SK-N-MC (cell line): ENCODE measurements around the gene LTBP2.

Experiments used
- DNase-seq: peaks from one replicate; pipeline ENCODE4 v3.0.0-alpha.2; 2011; ENCODE audit warnings: low read depth, low spot score
- H3K27ac ChIP-seq: fragments of 200-600 bp; sonication (generic); 2 replicates; pipeline ENCODE4 v1.5.1; 2016; ENCODE audit warnings: mixed run types
- H3K36me3 ChIP-seq: fragments of 200-600 bp; sonication (generic); 2 replicates; pipeline ENCODE4 v1.6.1; 2017; ENCODE audit warnings: antibody characterized with exemption, low read length, mixed read lengths; ENCODE audit not compliant: insufficient read depth
- H3K4me3 ChIP-seq: fragments of 200-600 bp; sonication (generic); 2 replicates; pipeline ENCODE4 v1.5.1; 2016
- H3K9ac ChIP-seq: fragments of 200-600 bp; sonication (generic); 2 replicates; pipeline ENCODE4 v1.8.0; 2017; ENCODE audit warnings: mixed run types, mixed read lengths; ENCODE audit not compliant: insufficient read length
- H3K9me3 ChIP-seq: fragments of 200-600 bp; sonication (generic); 2 replicates; pipeline ENCODE4 v1.6.1; 2017; ENCODE audit warnings: low read depth, mild to moderate bottlenecking, antibody characterized with exemption, low read length, moderate library complexity, mixed read lengths
- EZH2 ChIP-seq: fragments of 200-600 bp; sonication (generic); IDR thresholded peaks from one replicate; pipeline ENCODE4 v1.6.1; 2017; ENCODE audit warnings: antibody characterized with exemption
- FOXP2 ChIP-seq: optimal IDR thresholded peaks from 2 replicates; pipeline ENCODE3; 2011; ENCODE audit warnings: mild to moderate bottlenecking, moderate library complexity; ENCODE audit not compliant: insufficient read depth; ENCODE audit errors: extremely low read length, control extremely low read depth
- POLR2AphosphoS5 ChIP-seq: IDR thresholded peaks from 2 replicates; pipeline ENCODE4 v1.6.1; 2012; ENCODE audit warnings: mild to moderate bottlenecking, low read depth, low read length, borderline replicate concordance

LTBP2 gene

DNA sequence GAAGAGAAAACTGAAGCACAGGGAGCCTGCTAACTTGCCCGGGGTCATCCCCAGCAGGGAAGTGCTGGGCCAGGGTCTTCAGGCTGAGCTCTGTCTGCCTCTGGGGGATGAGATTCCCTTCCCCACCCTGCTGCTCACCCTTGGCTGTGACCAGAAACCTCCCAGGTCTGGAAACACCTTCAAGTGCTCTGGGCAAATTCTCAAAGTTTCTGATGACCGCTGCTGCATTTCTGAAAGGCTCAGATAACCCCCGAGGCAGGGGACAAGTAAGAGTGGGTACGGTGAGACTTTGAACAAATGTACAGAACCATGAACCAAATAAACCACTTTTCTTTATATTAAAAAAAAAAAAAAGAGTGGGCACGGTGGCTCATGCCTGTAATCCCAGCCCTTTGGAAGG lies 41.3 kb downstream of the LTBP2 start:
- H3K4me3 ChIP-seq, result no peak overlapping the region
- no peak for DNase-seq
- TF ChIP-seq FOXP2 (no peak), POLR2AphosphoS5 (no peak), EZH2 (no peak)
- H3K9me3 ChIP-seq, result no peaks in the 10 kb centered on the region
- no peak overlapping the region for H3K9ac ChIP-seq
- H3K27ac ChIP-seq, result no peak overlapping the region
- H3K36me3 ChIP-seq, result no peaks in the 10 kb centered on the region

DNA sequence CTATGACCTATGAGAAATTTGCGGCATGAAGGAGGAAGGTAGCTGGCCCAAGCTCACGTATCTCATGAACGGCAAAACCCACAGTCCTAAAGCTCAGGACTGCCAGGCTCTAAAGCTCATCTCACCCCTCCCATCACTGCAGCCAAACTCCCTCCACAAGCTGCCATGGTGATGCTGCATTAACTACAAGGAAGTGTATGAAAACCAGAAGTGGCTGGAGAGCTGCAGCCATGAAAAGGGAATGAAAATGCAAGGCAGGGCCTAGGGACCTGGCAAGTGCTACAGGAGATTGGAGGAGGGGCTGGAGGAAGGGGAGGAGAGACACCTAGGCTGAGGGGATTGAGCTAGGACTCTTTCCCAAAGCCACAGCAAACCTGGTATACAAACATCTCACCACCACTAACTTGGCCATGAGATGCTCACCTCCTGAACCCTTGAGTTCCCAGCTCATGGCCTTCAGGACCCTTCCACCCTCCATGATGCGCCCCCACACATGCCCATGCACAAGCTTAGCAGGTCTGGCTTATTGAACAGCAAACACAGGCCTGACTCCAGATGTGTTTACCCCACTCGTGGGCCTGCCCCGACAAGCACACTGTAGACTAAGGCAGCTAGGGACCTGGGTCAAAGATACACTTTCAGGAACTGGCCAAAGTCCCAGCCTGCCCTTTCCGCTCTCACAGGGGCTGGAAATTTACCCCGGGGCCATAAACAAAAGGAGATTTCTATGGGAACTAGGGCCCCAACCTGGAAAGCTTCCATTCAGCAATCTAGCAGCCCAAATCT lies 42.0 kb downstream of the LTBP2 start:
- TF ChIP-seq POLR2AphosphoS5 (no peak), FOXP2 (no peak), EZH2 (no peak)
- Histone ChIP-seq H3K27ac (no peak overlapping the region), H3K36me3 (no peaks in the 10 kb centered on the region), H3K4me3 (no peak overlapping the region), H3K9ac (no peak overlapping the region), H3K9me3 (no peaks in the 10 kb centered on the region)
- DNase-seq, result no peak

- no peak overlapping the region for H3K9ac ChIP-seq
- H3K9me3 ChIP-seq, result no peaks in the 10 kb centered on the region
- no peaks in the 10 kb centered on the region for H3K36me3 ChIP-seq
- DNase-seq, result no peak
- no peak overlapping the region for H3K27ac ChIP-seq
- no peak for TF ChIP-seq POLR2AphosphoS5
- TF ChIP-seq EZH2, result no peak
- no peak for TF ChIP-seq FOXP2
- H3K4me3 ChIP-seq, result no peak overlapping the region
These were observed 42.6 kb downstream of the LTBP2 start for GRCh38 chr14:74569387-74569786.

GRCh38 chr14:74568911-74569310 lies 43.1 kb downstream of the LTBP2 start:
- no peak for DNase-seq
- no peaks in the 10 kb centered on the region for H3K36me3 ChIP-seq
- no peak overlapping the region for H3K27ac ChIP-seq
- H3K9ac ChIP-seq, result no peak overlapping the region
- H3K4me3 ChIP-seq, result no peak overlapping the region
- no peaks in the 10 kb centered on the region for H3K9me3 ChIP-seq
- TF ChIP-seq POLR2AphosphoS5 (no peak), EZH2 (no peak), FOXP2 (no peak)

DNA sequence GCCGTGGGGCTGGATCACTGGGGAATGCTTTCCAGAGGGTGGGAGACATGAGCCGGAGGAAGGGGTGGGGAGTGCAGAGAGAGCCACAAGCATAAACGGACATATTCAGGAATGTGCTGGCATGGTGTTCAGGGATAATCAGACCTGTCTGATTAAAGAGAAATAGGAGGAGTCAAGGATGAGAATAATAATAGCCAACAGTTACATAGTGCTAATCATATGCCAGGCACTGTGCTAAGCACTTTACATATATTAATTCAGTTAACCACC lies 43.7 kb downstream of the LTBP2 start:
- Histone ChIP-seq H3K9ac (no peak overlapping the region), H3K36me3 (no peaks in the 10 kb centered on the region), H3K27ac (no peak overlapping the region), H3K9me3 (no peaks in the 10 kb centered on the region), H3K4me3 (no peak overlapping the region)
- no peak for DNase-seq
- no peak for TF ChIP-seq FOXP2
- no peak for TF ChIP-seq POLR2AphosphoS5
- TF ChIP-seq EZH2, result no peak

DNA sequence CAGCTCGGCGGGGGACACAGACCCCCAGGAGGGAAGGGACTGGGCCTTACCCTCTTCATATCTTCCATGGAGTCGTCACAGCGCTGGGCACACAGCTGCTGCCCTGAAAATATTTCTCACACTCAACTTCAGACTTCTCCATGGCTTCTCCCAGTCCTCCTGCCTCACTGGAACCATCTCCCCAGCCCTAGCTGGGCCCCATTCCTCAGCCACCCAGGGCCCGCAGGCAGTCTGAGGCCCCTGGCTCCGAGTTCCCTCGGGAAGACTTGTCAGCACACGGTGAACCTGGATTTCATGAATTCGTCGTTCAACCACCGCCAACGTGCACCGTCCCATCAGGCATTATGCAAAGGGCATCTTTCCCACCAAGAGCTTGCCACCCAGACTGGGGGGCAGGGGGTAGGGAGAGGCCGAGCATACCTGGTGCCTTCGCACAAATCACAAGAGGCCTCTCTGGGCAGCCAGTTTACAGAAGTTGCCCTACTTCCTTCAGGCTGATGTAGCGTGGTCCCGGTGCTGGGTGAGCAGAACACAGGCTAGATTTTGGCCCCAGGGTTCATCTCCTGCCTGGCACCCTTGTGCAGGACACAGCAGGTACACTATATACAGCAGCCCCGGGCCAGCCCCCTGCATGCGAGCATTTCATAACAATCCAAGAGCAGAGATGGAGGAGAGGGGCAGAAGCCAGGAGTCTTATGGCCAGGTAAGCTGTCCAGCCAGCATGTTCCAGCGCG lies 44.2 kb downstream of the LTBP2 start:
- Histone ChIP-seq H3K9me3 (no peaks in the 10 kb centered on the region), H3K4me3 (no peak overlapping the region), H3K9ac (no peak overlapping the region), H3K27ac (no peak overlapping the region), H3K36me3 (no peaks in the 10 kb centered on the region)
- no peak for DNase-seq
- TF ChIP-seq POLR2AphosphoS5 (no peak), FOXP2 (no peak), EZH2 (no peak)

- H3K9me3 ChIP-seq, result no peaks in the 10 kb centered on the region
- no peak overlapping the region for H3K4me3 ChIP-seq
- no peak overlapping the region for H3K9ac ChIP-seq
- TF ChIP-seq EZH2 (no peak), FOXP2 (no peak), POLR2AphosphoS5 (no peak)
- no peaks in the 10 kb centered on the region for H3K36me3 ChIP-seq
- no peak overlapping the region for H3K27ac ChIP-seq
- no peak for DNase-seq
These were observed 44.8 kb downstream of the LTBP2 start for GRCh38 chr14:74567219-74567618.

DNA sequence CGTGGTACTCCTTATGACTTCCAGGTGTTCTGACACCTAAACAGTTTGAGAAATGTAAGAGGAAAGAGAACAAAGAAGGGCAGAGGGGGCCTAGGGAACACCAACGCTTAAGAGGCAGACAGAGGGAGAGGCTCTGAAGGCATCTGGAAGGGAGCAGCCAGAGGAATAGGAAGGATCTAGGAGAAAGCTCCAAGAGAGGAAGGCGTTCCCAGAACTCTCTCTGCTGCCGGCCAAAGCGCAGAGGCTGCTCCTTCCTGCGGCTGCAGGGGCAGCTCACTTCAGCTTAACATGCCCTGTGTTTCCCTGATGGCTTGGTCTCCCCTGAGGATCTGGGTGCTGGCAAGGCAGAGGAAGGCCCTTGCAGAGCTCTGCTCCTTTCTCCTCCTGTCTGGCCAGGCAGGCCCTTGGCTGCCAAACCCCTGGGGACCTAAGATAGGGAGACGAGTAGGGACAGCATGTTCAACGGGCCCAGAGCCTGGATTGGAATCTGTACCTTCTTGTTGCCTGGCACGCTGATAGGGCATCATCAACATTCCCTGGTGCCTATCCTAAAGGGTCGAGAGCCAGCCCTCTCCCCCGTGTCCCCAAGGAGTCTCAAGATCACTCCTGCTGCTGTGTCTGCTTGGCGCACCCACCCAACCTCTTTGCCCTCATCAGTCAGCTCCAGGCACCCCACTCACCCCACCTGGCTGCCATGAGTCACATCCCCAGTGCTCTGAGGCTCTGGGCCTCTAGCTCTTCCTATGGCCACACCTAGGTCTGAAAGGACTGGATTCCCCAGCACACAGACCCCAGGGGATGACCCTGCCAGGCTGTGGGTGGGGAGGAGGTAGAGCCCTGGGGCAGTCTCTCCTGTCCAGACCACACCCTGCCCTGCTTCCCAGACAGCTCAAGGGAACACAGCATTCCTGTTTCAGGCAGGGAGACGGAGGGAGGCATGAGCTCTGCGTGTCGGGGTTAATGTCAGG lies 45.6 kb downstream of the LTBP2 start:
- no peak overlapping the region for H3K27ac ChIP-seq
- no peak for DNase-seq
- no peak overlapping the region for H3K4me3 ChIP-seq
- no peaks in the 10 kb centered on the region for H3K9me3 ChIP-seq
- TF ChIP-seq EZH2 (no peak), FOXP2 (no peak), POLR2AphosphoS5 (no peak)
- no peaks in the 10 kb centered on the region for H3K36me3 ChIP-seq
- H3K9ac ChIP-seq, result no peak overlapping the region
